Gastrocnemius medialis (tissue), 4 donors: ENCODE data around the gene HDAC4. TPM values are rescaled to one million over a fixed set of nuclear protein-coding genes. Genes with fewer than 3 reads are reported as not detected.

Source experiments
- ATAC-seq, 2 donors: fragments of 150-250 bp; one replicate each; pipeline ENCODE4 v1.9.1; 2016
- DNase-seq, 2 donors: peaks; one replicate each; pipeline ENCODE4 v3.0.0-alpha.2; 2019
- H3K27ac ChIP-seq, 4 donors: fragments of 200-600 bp; sonication (generic); 1 replicate in 1 of 4; 2 replicates in 3 of 4; pipeline ENCODE4 v1.5.1; 2016 to 2018; ENCODE audit warnings: mild to moderate bottlenecking in 2 of 4, moderate library complexity in 1 of 4
- H3K27me3 ChIP-seq, 3 donors: fragments of 200-600 bp; sonication (generic) in 2 of 3; 1 replicate in 1 of 3; 2 replicates in 2 of 3; pipeline versions ENCODE4 v1.5.1 to v1.6.0; 2016 to 2019; ENCODE audit warnings: mild to moderate bottlenecking in 1 of 3, moderate library complexity in 1 of 3
- H3K36me3 ChIP-seq, 2 donors: fragments of 200-600 bp; sonication (generic) in 1 of 2; one replicate each; pipeline ENCODE4 v1.5.1; 2017 to 2018
- H3K4me1 ChIP-seq, 2 donors: fragments of 200-600 bp; sonication (generic) in 1 of 2; one replicate each; pipeline ENCODE4 v1.5.1; 2016 to 2017; ENCODE audit warnings: mild to moderate bottlenecking in 2 of 2
- H3K4me3 ChIP-seq, 4 donors: fragments of 200-600 bp; sonication (generic) in 3 of 4; 1 replicate in 1 of 4; 2 replicates in 3 of 4; pipeline ENCODE4 v1.5.1; 2016 to 2019; ENCODE audit warnings: mild to moderate bottlenecking in 2 of 4
- H3K9me3 ChIP-seq, 3 donors: fragments of 200-600 bp; sonication (generic) in 2 of 3; 1 replicate in 1 of 3; 2 replicates in 2 of 3; pipeline ENCODE4 v1.5.1; 2016 to 2019
- POLR2A ChIP-seq, 2 donors: fragments of 450-650 bp; IDR thresholded peaks; one replicate each; pipeline ENCODE4 v1.6.1; 2017; ENCODE audit warnings: antibody characterized with exemption in 2 of 2, mild to moderate bottlenecking in 2 of 2, moderate library complexity in 2 of 2
- in situ Hi-C, 4 donors: fragments of 200-750 bp; cut with MboI; loops; one replicate each; pipeline versions ENCODE4 v1.15.0 to v1.8.0; 2017; ENCODE audit warnings: low sequenced_read_pairs in 4 of 4
- intact Hi-C: fragments of 100-400 bp; cut with DNase I; formaldehyde crosslinking; loops from one replicate; pipeline ENCODE4 v1.15.1; 2023; ENCODE audit warnings: low total_unique reads
- total RNA-seq, 4 donors: library from RNA; depleted of rRNA; stranded (reverse); fragments of >200 nt; gene quantifications; one replicate each; pipeline versions ENCODE4 v1.1.0 to v1.2.3, GENCODE V29; 2016
- TF ChIP-seq, protein P1 (sequence below), 5 experiments: fragments of 450-650 bp in 3 of 5; fragments of 200-600 bp in 2 of 5; sonication (generic) in 2 of 5; IDR thresholded peaks in 4 of 5; conservative IDR thresholded peaks in 1 of 5; 1 replicate in 4 of 5; 2 replicates in 1 of 5; pipeline ENCODE4 v1.5.1; 2016 to 2019; ENCODE audit warnings: antibody characterized with exemption in 5 of 5, mild to moderate bottlenecking in 3 of 5, moderate library complexity in 3 of 5

Gene HDAC4
- total RNA-seq, 4 donors from 2014 or later: 23.6 to 257 (median 119) TPM

DNA sequence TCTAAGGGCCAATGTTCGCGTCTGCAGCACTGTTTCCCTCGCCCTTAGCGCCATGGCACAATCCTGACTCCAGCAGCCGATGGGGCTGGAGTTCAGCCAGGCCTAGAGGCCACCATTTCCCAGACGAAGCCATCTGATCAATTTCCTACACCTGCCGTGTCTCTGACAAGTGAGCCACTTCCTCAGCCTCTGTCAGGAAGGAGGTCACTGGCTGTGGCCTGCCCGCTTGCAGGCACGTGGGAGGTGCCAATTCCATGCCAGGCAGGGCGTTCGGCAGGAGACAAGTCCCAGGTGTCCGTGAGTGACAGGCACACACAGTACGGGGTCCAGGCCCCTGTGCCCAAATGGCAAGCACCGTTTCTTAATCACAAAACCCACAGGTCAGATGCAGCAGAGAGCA is 318.4 kb downstream of the HDAC4 start:
- no peaks in the 10 kb centered on the region for H3K9me3 ChIP-seq
- no peaks in the 10 kb centered on the region for H3K27me3 ChIP-seq
- no peak for ATAC-seq
- intact Hi-C loops (no loop called here), in situ Hi-C loops (no loop called here)
- H3K4me3 ChIP-seq: no peak overlapping the region
- no peak overlapping the region for H3K27ac ChIP-seq
- no peak for DNase-seq
- H3K4me1 ChIP-seq: no peaks in the 10 kb centered on the region
- peaks cover 0 to 77% of the 10 kb centered on the region in 2 donors for H3K36me3 ChIP-seq
- TF ChIP-seq, protein P1, sequence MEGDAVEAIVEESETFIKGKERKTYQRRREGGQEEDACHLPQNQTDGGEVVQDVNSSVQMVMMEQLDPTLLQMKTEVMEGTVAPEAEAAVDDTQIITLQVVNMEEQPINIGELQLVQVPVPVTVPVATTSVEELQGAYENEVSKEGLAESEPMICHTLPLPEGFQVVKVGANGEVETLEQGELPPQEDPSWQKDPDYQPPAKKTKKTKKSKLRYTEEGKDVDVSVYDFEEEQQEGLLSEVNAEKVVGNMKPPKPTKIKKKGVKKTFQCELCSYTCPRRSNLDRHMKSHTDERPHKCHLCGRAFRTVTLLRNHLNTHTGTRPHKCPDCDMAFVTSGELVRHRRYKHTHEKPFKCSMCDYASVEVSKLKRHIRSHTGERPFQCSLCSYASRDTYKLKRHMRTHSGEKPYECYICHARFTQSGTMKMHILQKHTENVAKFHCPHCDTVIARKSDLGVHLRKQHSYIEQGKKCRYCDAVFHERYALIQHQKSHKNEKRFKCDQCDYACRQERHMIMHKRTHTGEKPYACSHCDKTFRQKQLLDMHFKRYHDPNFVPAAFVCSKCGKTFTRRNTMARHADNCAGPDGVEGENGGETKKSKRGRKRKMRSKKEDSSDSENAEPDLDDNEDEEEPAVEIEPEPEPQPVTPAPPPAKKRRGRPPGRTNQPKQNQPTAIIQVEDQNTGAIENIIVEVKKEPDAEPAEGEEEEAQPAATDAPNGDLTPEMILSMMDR (IDR thresholded peaks at IDR 0.05 in 4 of 5, conservative IDR thresholded peaks at IDR 0.05 in 1 of 5): no peak

- no peak overlapping the region for H3K27ac ChIP-seq
- DNase-seq (no peak), ATAC-seq (no peak)
- no peaks in the 10 kb centered on the region for H3K27me3 ChIP-seq
- peaks cover 0 to 77% of the 10 kb centered on the region in 2 donors for H3K36me3 ChIP-seq
- no peaks in the 10 kb centered on the region for H3K4me1 ChIP-seq
- TF ChIP-seq, protein P1 (IDR thresholded peaks at IDR 0.05 in 4 of 5, conservative IDR thresholded peaks at IDR 0.05 in 1 of 5): no peak
- no peak for TF ChIP-seq POLR2A (IDR thresholded peaks at IDR 0.05)
- H3K4me3 ChIP-seq: no peak overlapping the region
- intact Hi-C loops: no loop called here
- no peaks in the 10 kb centered on the region for H3K9me3 ChIP-seq
- in situ Hi-C loops: no loop called here
These were observed 319.2 kb downstream of the HDAC4 start for GRCh38 chr2:239081622-239082021.

- Histone ChIP-seq H3K4me3 (no peak overlapping the region), H3K9me3 (no peaks in the 10 kb centered on the region), H3K36me3 (peaks cover 0 to 81% of the 10 kb centered on the region in 2 donors), H3K4me1 (no peaks in the 10 kb centered on the region), H3K27ac (no peak overlapping the region), H3K27me3 (no peaks in the 10 kb centered on the region)
- DNase-seq: no peak
- no peak for ATAC-seq
- TF ChIP-seq POLR2A (IDR thresholded peaks at IDR 0.05): no peak
- TF ChIP-seq, protein P1 (IDR thresholded peaks at IDR 0.05 in 4 of 5, conservative IDR thresholded peaks at IDR 0.05 in 1 of 5): no peak
- intact Hi-C loops: no loop called here
- in situ Hi-C loops: no loop called here
These were observed 319.8 kb downstream of the HDAC4 start for GRCh38 chr2:239081046-239081445.

GRCh38 chr2:239079671-239080294 is 321.0 kb downstream of the HDAC4 start:
- TF ChIP-seq, protein P1 (IDR thresholded peaks at IDR 0.05 in 4 of 5, conservative IDR thresholded peaks at IDR 0.05 in 1 of 5): no peak
- no peak for TF ChIP-seq POLR2A (IDR thresholded peaks at IDR 0.05)
- Histone ChIP-seq H3K4me1 (no peaks in the 10 kb centered on the region), H3K9me3 (no peaks in the 10 kb centered on the region), H3K4me3 (no peak overlapping the region), H3K27me3 (no peaks in the 10 kb centered on the region), H3K27ac (no peak overlapping the region), H3K36me3 (peaks cover 0 to 88% of the 10 kb centered on the region in 2 donors)
- DNase-seq (no peak), ATAC-seq (no peak)
- intact Hi-C loops: no loop called here
- in situ Hi-C loops: no loop called here
